Gastrocnemius medialis (tissue), 4 donors: ENCODE data around the gene SLC48A1. TPM values are rescaled to one million over a fixed set of nuclear protein-coding genes. Genes with fewer than 3 reads are reported as not detected.

ENCODE experiments used
- ATAC-seq, 2 donors: fragments of 150-250 bp; one replicate each; pipeline ENCODE4 v1.9.1; 2016
- DNase-seq, 2 donors: peaks; one replicate each; pipeline ENCODE4 v3.0.0-alpha.2; 2019
- H3K27ac ChIP-seq, 4 donors: fragments of 200-600 bp; sonication (generic); 1 replicate in 1 of 4; 2 replicates in 3 of 4; pipeline ENCODE4 v1.5.1; 2016 to 2018; ENCODE audit warnings: mild to moderate bottlenecking in 2 of 4, moderate library complexity in 1 of 4
- H3K27me3 ChIP-seq, 3 donors: fragments of 200-600 bp; sonication (generic) in 2 of 3; 1 replicate in 1 of 3; 2 replicates in 2 of 3; pipeline versions ENCODE4 v1.5.1 to v1.6.0; 2016 to 2019; ENCODE audit warnings: mild to moderate bottlenecking in 1 of 3, moderate library complexity in 1 of 3
- H3K36me3 ChIP-seq, 2 donors: fragments of 200-600 bp; sonication (generic) in 1 of 2; one replicate each; pipeline ENCODE4 v1.5.1; 2017 to 2018
- H3K4me1 ChIP-seq, 2 donors: fragments of 200-600 bp; sonication (generic) in 1 of 2; one replicate each; pipeline ENCODE4 v1.5.1; 2016 to 2017; ENCODE audit warnings: mild to moderate bottlenecking in 2 of 2
- H3K4me3 ChIP-seq, 4 donors: fragments of 200-600 bp; sonication (generic) in 3 of 4; 1 replicate in 1 of 4; 2 replicates in 3 of 4; pipeline ENCODE4 v1.5.1; 2016 to 2019; ENCODE audit warnings: mild to moderate bottlenecking in 2 of 4
- H3K9me3 ChIP-seq, 3 donors: fragments of 200-600 bp; sonication (generic) in 2 of 3; 1 replicate in 1 of 3; 2 replicates in 2 of 3; pipeline ENCODE4 v1.5.1; 2016 to 2019
- POLR2A ChIP-seq, 2 donors: fragments of 450-650 bp; IDR thresholded peaks; one replicate each; pipeline ENCODE4 v1.6.1; 2017; ENCODE audit warnings: antibody characterized with exemption in 2 of 2, mild to moderate bottlenecking in 2 of 2, moderate library complexity in 2 of 2
- in situ Hi-C, 4 donors: fragments of 200-750 bp; cut with MboI; loops; one replicate each; pipeline versions ENCODE4 v1.15.0 to v1.8.0; 2017; ENCODE audit warnings: low sequenced_read_pairs in 4 of 4
- intact Hi-C: fragments of 100-400 bp; cut with DNase I; formaldehyde crosslinking; loops from one replicate; pipeline ENCODE4 v1.15.1; 2023; ENCODE audit warnings: low total_unique reads
- total RNA-seq, 4 donors: library from RNA; depleted of rRNA; stranded (reverse); fragments of >200 nt; gene quantifications; one replicate each; pipeline versions ENCODE4 v1.1.0 to v1.2.3, GENCODE V29; 2016
- TF ChIP-seq, protein P1 (sequence below), 5 experiments: fragments of 450-650 bp in 3 of 5; fragments of 200-600 bp in 2 of 5; sonication (generic) in 2 of 5; IDR thresholded peaks in 4 of 5; conservative IDR thresholded peaks in 1 of 5; 1 replicate in 4 of 5; 2 replicates in 1 of 5; pipeline ENCODE4 v1.5.1; 2016 to 2019; ENCODE audit warnings: antibody characterized with exemption in 5 of 5, mild to moderate bottlenecking in 3 of 5, moderate library complexity in 3 of 5

Gene SLC48A1
- total RNA-seq, 4 donors from 2014 or later: 28.3 to 62.6 (median 45.6) TPM

- no peak for DNase-seq
- Histone ChIP-seq H3K36me3 (peaks cover 0 to 64% of the 10 kb centered on the region in 2 donors), H3K4me3 (no peak overlapping the region), H3K9me3 (no peaks in the 10 kb centered on the region), H3K27ac (no peak overlapping the region), H3K4me1 (peaks cover 39 to 54% of the 10 kb centered on the region in 2 donors), H3K27me3 (no peaks in the 10 kb centered on the region)
- in situ Hi-C loops: no loop called here
- no peak for ATAC-seq
- TF ChIP-seq, protein P1, sequence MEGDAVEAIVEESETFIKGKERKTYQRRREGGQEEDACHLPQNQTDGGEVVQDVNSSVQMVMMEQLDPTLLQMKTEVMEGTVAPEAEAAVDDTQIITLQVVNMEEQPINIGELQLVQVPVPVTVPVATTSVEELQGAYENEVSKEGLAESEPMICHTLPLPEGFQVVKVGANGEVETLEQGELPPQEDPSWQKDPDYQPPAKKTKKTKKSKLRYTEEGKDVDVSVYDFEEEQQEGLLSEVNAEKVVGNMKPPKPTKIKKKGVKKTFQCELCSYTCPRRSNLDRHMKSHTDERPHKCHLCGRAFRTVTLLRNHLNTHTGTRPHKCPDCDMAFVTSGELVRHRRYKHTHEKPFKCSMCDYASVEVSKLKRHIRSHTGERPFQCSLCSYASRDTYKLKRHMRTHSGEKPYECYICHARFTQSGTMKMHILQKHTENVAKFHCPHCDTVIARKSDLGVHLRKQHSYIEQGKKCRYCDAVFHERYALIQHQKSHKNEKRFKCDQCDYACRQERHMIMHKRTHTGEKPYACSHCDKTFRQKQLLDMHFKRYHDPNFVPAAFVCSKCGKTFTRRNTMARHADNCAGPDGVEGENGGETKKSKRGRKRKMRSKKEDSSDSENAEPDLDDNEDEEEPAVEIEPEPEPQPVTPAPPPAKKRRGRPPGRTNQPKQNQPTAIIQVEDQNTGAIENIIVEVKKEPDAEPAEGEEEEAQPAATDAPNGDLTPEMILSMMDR (IDR thresholded peaks at IDR 0.05 in 4 of 5, conservative IDR thresholded peaks at IDR 0.05 in 1 of 5): no peak
- no peak for TF ChIP-seq POLR2A (IDR thresholded peaks at IDR 0.05)
- intact Hi-C loops: no loop called here
These were observed 22.9 kb downstream of the SLC48A1 start for GRCh38 chr12:47795814-47796411.

- intact Hi-C loops (no loop called here), in situ Hi-C loops (no loop called here)
- peak in 1 of 2 donors; percentile 14 for ATAC-seq
- H3K9me3 ChIP-seq: no peaks in the 10 kb centered on the region
- H3K27ac ChIP-seq: no peak overlapping the region
- DNase-seq: no peak
- no peak for TF ChIP-seq POLR2A (IDR thresholded peaks at IDR 0.05)
- TF ChIP-seq, protein P1 (IDR thresholded peaks at IDR 0.05 in 4 of 5, conservative IDR thresholded peaks at IDR 0.05 in 1 of 5): peak; percentile 53 to 72 (median 70)
- no peaks in the 10 kb centered on the region for H3K27me3 ChIP-seq
- peaks cover 54 to 66% of the 10 kb centered on the region in 2 donors for H3K4me1 ChIP-seq
- H3K36me3 ChIP-seq: peaks cover 0 to 49% of the 10 kb centered on the region in 2 donors
- H3K4me3 ChIP-seq: no peak overlapping the region
These were observed 24.4 kb downstream of the SLC48A1 start for GRCh38 chr12:47797441-47797840.

- in situ Hi-C loops (no loop called here), intact Hi-C loops (no loop called here)
- Histone ChIP-seq H3K27me3 (no peaks in the 10 kb centered on the region), H3K36me3 (peaks cover 0 to 45% of the 10 kb centered on the region in 2 donors), H3K4me1 (peaks cover 56 to 68% of the 10 kb centered on the region in 2 donors), H3K27ac (peak overlapping the region; percentile 74 to 86 (median 82)), H3K4me3 (no peak overlapping the region), H3K9me3 (no peaks in the 10 kb centered on the region)
- ATAC-seq: no peak
- no peak for DNase-seq
- TF ChIP-seq, protein P1 (IDR thresholded peaks at IDR 0.05 in 4 of 5, conservative IDR thresholded peaks at IDR 0.05 in 1 of 5): no peak
- TF ChIP-seq POLR2A (IDR thresholded peaks at IDR 0.05): no peak
These were observed 25.4 kb downstream of the SLC48A1 start for GRCh38 chr12:47798382-47798948.

- Histone ChIP-seq H3K4me3 (no peak overlapping the region), H3K27me3 (no peaks in the 10 kb centered on the region), H3K4me1 (peaks cover 62 to 69% of the 10 kb centered on the region in 2 donors), H3K9me3 (no peaks in the 10 kb centered on the region), H3K36me3 (peaks cover 0 to 35% of the 10 kb centered on the region in 2 donors), H3K27ac (peak overlapping the region; percentile 74 to 86 (median 82))
- ATAC-seq: peak; percentile 90 to 97
- intact Hi-C loops: loop anchor here (1.0 kb wide), 1 partner anchor 38 kb away; no protein-coding TSS in a partner anchor
- DNase-seq: peak; percentile 83 to 95
- TF ChIP-seq, protein P1 (IDR thresholded peaks at IDR 0.05 in 4 of 5, conservative IDR thresholded peaks at IDR 0.05 in 1 of 5): no peak
- TF ChIP-seq POLR2A (IDR thresholded peaks at IDR 0.05): no peak
- in situ Hi-C loops: no loop called here
These were observed 26.4 kb downstream of the SLC48A1 start for GRCh38 chr12:47799357-47799955.
